ENCODE results near the gene TTLL4.
A peak's percentile ranks its signal among the peaks of the same experiment; 100 is the strongest.
"Not testable (repeated sequence)": the region's sequence is repeated elsewhere in the genome, so short reads cannot be mapped to it uniquely, and the experiment has no call there.

TTLL4 gene

DNA sequence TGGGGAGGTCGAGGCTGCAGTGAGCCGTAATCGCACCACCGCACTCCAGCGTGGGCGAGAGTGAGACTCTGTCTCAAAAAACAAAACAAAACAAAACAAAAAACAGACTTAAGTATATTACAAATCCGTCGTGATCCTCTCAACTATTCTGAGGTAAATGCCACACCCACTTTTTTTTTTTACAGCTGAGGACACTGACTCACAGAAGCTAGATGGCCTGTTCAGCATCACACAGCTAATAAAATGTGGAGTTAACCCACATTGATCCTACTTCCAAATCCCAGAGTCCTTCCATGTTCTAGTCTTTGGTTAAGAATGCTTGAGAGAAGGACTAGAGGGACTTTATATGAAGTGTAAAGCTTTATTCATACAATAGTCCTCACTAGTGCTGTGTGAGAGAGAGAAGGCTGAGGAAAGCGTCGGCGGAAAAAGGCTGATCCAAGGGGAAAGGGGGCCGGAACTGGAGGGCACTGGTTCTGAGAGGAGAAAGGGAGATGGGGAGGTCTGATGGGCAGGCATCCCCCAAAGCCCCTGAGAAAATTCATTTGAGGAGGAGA is 39.5 kb upstream of the TTLL4 start:
- TF ChIP-seq, protein P1, sequence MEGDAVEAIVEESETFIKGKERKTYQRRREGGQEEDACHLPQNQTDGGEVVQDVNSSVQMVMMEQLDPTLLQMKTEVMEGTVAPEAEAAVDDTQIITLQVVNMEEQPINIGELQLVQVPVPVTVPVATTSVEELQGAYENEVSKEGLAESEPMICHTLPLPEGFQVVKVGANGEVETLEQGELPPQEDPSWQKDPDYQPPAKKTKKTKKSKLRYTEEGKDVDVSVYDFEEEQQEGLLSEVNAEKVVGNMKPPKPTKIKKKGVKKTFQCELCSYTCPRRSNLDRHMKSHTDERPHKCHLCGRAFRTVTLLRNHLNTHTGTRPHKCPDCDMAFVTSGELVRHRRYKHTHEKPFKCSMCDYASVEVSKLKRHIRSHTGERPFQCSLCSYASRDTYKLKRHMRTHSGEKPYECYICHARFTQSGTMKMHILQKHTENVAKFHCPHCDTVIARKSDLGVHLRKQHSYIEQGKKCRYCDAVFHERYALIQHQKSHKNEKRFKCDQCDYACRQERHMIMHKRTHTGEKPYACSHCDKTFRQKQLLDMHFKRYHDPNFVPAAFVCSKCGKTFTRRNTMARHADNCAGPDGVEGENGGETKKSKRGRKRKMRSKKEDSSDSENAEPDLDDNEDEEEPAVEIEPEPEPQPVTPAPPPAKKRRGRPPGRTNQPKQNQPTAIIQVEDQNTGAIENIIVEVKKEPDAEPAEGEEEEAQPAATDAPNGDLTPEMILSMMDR (IDR thresholded peaks at IDR 0.05; ENCODE audit: control insufficient read depth, extremely low read depth, insufficient read depth): no peak
- peak overlapping the region; percentile 71 for H3K4me3 ChIP-seq (ENCODE audit: low read depth, low read length)
- DNase-seq (ENCODE audit: low read depth): no peak

DNA sequence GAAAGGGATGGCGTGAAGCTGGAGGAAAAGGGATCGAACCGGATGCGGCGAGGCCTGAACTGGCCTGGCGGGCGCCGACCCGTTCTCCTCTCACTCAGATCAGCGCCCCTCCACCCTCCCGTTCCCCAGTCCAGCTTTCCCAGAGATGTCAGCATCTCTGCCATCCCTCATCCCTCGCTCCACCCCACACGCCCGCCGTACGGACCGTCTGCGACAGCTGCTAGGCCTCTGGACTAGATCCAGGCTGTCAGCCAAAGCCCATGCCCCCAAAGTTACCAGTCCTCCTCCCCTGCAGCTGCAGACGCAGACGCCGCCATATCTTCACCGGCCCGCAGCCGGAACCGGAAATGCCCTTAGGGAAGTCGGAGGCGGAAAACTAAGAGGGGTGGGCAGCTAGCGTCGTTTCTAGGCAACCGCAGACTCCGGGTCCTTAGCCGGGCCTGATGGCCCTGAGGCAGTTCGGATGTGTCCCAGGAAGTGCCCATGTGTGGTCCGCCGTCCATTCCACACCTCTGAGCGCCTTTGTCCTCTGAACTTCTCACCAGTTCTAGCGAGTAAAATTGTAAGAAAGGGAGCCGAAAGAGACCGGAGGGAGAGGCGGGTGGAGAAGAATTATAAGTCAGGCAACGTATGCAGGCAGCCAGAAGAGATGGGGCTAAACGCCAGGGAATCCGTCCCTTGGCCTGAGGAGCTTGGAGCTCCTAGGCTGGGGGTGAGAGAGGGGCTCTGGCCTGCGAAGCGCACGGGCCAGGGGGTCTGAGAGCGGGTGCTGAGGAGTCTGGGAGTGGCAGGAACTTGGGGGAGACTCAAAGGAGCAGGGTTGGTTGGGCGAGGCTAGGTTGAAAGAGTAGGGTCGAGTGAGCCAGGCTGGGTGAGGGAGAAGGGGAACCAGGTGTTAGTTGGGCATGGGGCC is 38.7 kb upstream of the TTLL4 start, which contains the start of the genes RNF25 and STK36:
Gene RNF25 (minus strand): TSS at position 349 of the 913 bp plus-strand sequence. CDS start 32 bp downstream, at position 317.
Gene STK36 (plus strand): TSS at position 433 of the 913 bp plus-strand sequence. CDS start 744 bp downstream, outside the sequence.
- DNase-seq (ENCODE audit: low read depth): peak; percentile 77
- TF ChIP-seq, protein P1 (IDR thresholded peaks at IDR 0.05; ENCODE audit: control insufficient read depth, extremely low read depth, insufficient read depth): no peak
- peak within 1 kb of the TSS; percentile 71 for H3K4me3 ChIP-seq (ENCODE audit: low read depth, low read length)

DNA sequence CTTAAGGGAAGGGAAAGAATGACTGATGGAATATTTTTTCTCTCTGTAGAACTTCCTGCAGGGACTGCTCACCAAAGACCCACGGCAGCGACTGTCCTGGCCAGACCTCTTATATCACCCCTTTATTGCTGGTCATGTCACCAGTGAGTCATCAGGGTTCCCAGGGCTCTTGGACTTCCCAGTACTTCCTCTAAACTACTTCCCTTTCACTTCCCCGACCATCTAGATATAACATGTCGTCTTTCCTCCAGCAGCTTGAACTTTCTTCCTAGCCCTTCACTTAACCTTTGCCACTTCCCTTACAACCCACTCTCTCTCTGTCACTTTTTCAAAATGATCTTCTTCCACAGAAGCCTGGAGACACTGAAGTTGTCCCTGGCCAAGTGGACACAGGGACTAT is 31.5 kb upstream of the TTLL4 start:
- H3K4me3 ChIP-seq (ENCODE audit: low read depth, low read length): no peak overlapping the region
- TF ChIP-seq, protein P1 (IDR thresholded peaks at IDR 0.05; ENCODE audit: control insufficient read depth, extremely low read depth, insufficient read depth): no peak
- no peak for DNase-seq (ENCODE audit: low read depth)

DNA sequence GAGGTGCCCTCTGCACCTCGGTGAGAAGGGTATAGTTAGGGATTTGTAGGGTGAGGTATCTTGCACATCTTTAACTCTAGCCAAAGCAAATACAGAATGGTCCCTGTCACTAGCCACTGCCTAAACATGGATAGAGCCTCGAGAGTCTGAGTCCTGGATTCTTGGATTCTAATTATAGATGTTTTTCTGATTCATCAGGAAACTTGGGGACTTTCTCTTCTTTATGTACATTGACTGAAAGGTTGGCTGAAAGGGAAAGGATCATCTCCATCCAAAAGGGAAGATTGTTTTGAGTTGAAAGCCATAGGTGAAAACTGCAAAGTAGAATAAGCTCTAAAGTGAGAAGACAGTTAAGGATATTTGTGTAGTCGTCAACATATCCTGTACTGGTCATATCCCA is 30.6 kb upstream of the TTLL4 start:
- TF ChIP-seq, protein P1 (IDR thresholded peaks at IDR 0.05; ENCODE audit: control insufficient read depth, extremely low read depth, insufficient read depth): no peak
- no peak for DNase-seq (ENCODE audit: low read depth)

DNA sequence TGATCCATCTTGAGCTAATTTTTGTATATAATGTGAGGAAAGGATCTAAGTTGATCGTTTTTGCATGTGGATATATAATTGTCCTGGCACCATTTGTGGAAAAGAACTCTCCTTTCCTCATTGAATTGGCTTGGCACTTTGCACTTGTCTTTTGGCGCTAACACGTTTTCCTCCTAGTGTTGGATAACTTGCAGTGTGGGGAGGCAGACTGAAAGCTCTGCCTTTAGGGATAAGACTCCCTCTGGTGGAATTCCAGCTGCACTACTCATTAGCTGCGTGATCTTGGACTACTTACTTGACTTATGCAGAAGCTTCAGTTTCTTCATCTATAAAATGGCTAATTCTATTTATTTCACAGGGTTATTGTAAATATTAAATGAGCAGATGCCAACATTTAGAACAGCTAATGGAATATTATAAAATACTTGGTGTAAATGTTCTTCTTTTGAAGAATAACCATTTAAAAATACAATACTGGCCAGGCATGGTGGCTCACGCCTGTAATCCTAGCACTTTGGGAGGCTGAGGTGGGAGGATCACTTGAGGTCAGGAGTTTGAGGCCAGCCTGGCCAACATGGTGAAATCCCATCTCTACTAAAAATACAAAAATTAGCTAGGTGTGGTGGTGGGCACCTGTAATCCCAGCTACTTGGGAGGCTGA is 23.1 kb upstream of the TTLL4 start:
- peak; percentile 62 for DNase-seq (ENCODE audit: low read depth)
- TF ChIP-seq, protein P1 (IDR thresholded peaks at IDR 0.05; ENCODE audit: control insufficient read depth, extremely low read depth, insufficient read depth): peak; percentile 72
- H3K4me3 ChIP-seq (ENCODE audit: low read depth, low read length): not testable (repeated sequence)

More for the DNA sequence above, 30.6 kb upstream of the TTLL4 start:
- no peak overlapping the region for H3K4me3 ChIP-seq (ENCODE audit: low read depth, low read length)

DNA sequence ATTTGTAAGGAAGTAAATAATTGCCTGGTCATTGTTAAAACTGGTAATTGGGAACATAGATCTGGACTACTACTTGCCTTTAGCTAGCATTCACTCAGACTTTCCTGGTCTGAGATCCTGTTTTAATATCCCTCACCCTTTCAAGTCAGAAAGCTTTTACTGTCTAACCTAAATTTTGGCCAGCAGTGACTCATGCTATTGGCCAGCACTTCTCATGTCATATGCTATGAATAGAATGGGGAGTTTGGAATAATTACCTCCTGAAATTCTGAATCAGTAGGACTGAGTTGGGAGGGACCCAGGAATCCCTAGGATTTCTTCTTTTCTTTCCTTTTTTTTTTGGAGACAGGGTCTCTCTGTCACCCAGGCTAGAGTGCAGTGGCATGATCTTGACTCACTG is 19.4 kb upstream of the TTLL4 start:
- H3K4me3 ChIP-seq (ENCODE audit: low read depth, low read length): no peak overlapping the region
- TF ChIP-seq, protein P1 (IDR thresholded peaks at IDR 0.05; ENCODE audit: control insufficient read depth, extremely low read depth, insufficient read depth): no peak
- DNase-seq (ENCODE audit: low read depth): no peak

All from LNCaP clone FGC (cell line).